Measurements from ENCODE around the gene ADGRB3.
"Not testable (repeated sequence)": the region's sequence is repeated elsewhere in the genome, so short reads cannot be mapped to it uniquely, and the experiment has no call there.

Gene ADGRB3

GRCh38 chr6:68981668-68982067, 346.6 kb downstream of the ADGRB3 start:
- not testable (repeated sequence) for H3K4me1 ChIP-seq (ENCODE audit: control insufficient read depth, low read depth, low read length); H3K27me3 ChIP-seq (ENCODE audit: insufficient read depth, low read length, poor library complexity); H3K4me2 ChIP-seq (ENCODE audit: low read length); H4K8ac ChIP-seq (ENCODE audit: low read depth, low read length); H3K79me1 ChIP-seq (ENCODE audit: low read length); H3K4me3 ChIP-seq (ENCODE audit: low read length); H2BK15ac ChIP-seq (replicated peaks; ENCODE audit: low read depth); H3K18ac ChIP-seq (ENCODE audit: low read length); H3K23ac ChIP-seq (ENCODE audit: low read length); H3K56ac ChIP-seq (ENCODE audit: low read length); H3K27ac ChIP-seq (ENCODE audit: low read depth, low read length); H3K9ac ChIP-seq (ENCODE audit: low read length); H4K5ac ChIP-seq (ENCODE audit: low read length); H3K79me2 ChIP-seq (ENCODE audit: control insufficient read depth, insufficient read depth, low read length); H3K36me3 ChIP-seq (ENCODE audit: control insufficient read depth, insufficient read depth, low read length); H2AK5ac ChIP-seq (ENCODE audit: low read length); DNase-seq; H2BK5ac ChIP-seq (ENCODE audit: low read length); H2BK120ac ChIP-seq (ENCODE audit: low read depth, low read length); H3K4ac ChIP-seq (ENCODE audit: low read depth, low read length)
- no CpG with 5 or more reads among the region's 7 CpGs for WGBS (ENCODE audit: extremely low coverage, insufficient coverage, low lambda C conversion rate)

GRCh38 chr6:68988698-68989097, 353.6 kb downstream of the ADGRB3 start:
- Histone ChIP-seq H4K8ac (ENCODE audit: low read depth, low read length) (no peak overlapping the region), H3K4ac (ENCODE audit: low read depth, low read length) (no peak overlapping the region), H3K4me1 (ENCODE audit: control insufficient read depth, low read depth, low read length) (no peaks in the 10 kb centered on the region), H3K9ac (ENCODE audit: low read length) (no peak overlapping the region), H3K36me3 (ENCODE audit: control insufficient read depth, insufficient read depth, low read length) (no peaks in the 10 kb centered on the region), H3K79me1 (ENCODE audit: low read length) (no peaks in the 10 kb centered on the region), H2AK5ac (ENCODE audit: low read length) (no peak overlapping the region), H3K79me2 (ENCODE audit: control insufficient read depth, insufficient read depth, low read length) (no peaks in the 10 kb centered on the region), H3K18ac (ENCODE audit: low read length) (no peak overlapping the region), H3K56ac (ENCODE audit: low read length) (no peak overlapping the region), H3K23ac (ENCODE audit: low read length) (no peak overlapping the region), H3K4me2 (ENCODE audit: low read length) (no peak overlapping the region), H4K5ac (ENCODE audit: low read length) (no peak overlapping the region), H3K27me3 (ENCODE audit: insufficient read depth, low read length, poor library complexity) (no peaks in the 10 kb centered on the region), H2BK15ac (replicated peaks; ENCODE audit: low read depth) (no peak overlapping the region), H2BK5ac (ENCODE audit: low read length) (no peak overlapping the region), H2BK120ac (ENCODE audit: low read depth, low read length) (no peak overlapping the region), H3K4me3 (ENCODE audit: low read length) (no peak overlapping the region), H3K27ac (ENCODE audit: low read depth, low read length) (no peak overlapping the region)
- DNase-seq = no peak
- no CpG with 5 or more reads among the region's 2 CpGs for WGBS (ENCODE audit: extremely low coverage, insufficient coverage, low lambda C conversion rate)

- Histone ChIP-seq H4K8ac (ENCODE audit: low read depth, low read length) (no peak overlapping the region), H4K5ac (ENCODE audit: low read length) (no peak overlapping the region), H3K27ac (ENCODE audit: low read depth, low read length) (no peak overlapping the region), H3K4me2 (ENCODE audit: low read length) (no peak overlapping the region), H2BK5ac (ENCODE audit: low read length) (no peak overlapping the region), H3K79me1 (ENCODE audit: low read length) (no peaks in the 10 kb centered on the region), H2BK15ac (replicated peaks; ENCODE audit: low read depth) (no peak overlapping the region), H3K9ac (ENCODE audit: low read length) (no peak overlapping the region), H3K36me3 (ENCODE audit: control insufficient read depth, insufficient read depth, low read length) (no peaks in the 10 kb centered on the region), H2BK120ac (ENCODE audit: low read depth, low read length) (no peak overlapping the region), H3K4me3 (ENCODE audit: low read length) (no peak overlapping the region), H3K79me2 (ENCODE audit: control insufficient read depth, insufficient read depth, low read length) (no peaks in the 10 kb centered on the region), H3K56ac (ENCODE audit: low read length) (no peak overlapping the region), H3K27me3 (ENCODE audit: insufficient read depth, low read length, poor library complexity) (no peaks in the 10 kb centered on the region), H3K23ac (ENCODE audit: low read length) (no peak overlapping the region), H2AK5ac (ENCODE audit: low read length) (no peak overlapping the region), H3K4me1 (ENCODE audit: control insufficient read depth, low read depth, low read length) (no peaks in the 10 kb centered on the region), H3K4ac (ENCODE audit: low read depth, low read length) (no peak overlapping the region), H3K18ac (ENCODE audit: low read length) (no peak overlapping the region)
- no CpG with 5 or more reads among the region's 4 CpGs for WGBS (ENCODE audit: extremely low coverage, insufficient coverage, low lambda C conversion rate)
- no peak for DNase-seq
These were observed 355.2 kb downstream of the ADGRB3 start for GRCh38 chr6:68990317-68990716.

- Histone ChIP-seq H4K8ac (ENCODE audit: low read depth, low read length) (no peak overlapping the region), H3K27me3 (ENCODE audit: insufficient read depth, low read length, poor library complexity) (no peaks in the 10 kb centered on the region), H3K56ac (ENCODE audit: low read length) (no peak overlapping the region), H3K79me1 (ENCODE audit: low read length) (no peaks in the 10 kb centered on the region), H2BK120ac (ENCODE audit: low read depth, low read length) (no peak overlapping the region), H3K79me2 (ENCODE audit: control insufficient read depth, insufficient read depth, low read length) (no peaks in the 10 kb centered on the region), H3K4me1 (ENCODE audit: control insufficient read depth, low read depth, low read length) (no peaks in the 10 kb centered on the region), H3K4me3 (ENCODE audit: low read length) (no peak overlapping the region), H3K18ac (ENCODE audit: low read length) (no peak overlapping the region), H2AK5ac (ENCODE audit: low read length) (no peak overlapping the region), H3K4me2 (ENCODE audit: low read length) (no peak overlapping the region), H3K4ac (ENCODE audit: low read depth, low read length) (no peak overlapping the region), H3K36me3 (ENCODE audit: control insufficient read depth, insufficient read depth, low read length) (no peaks in the 10 kb centered on the region), H2BK15ac (replicated peaks; ENCODE audit: low read depth) (no peak overlapping the region), H3K27ac (ENCODE audit: low read depth, low read length) (no peak overlapping the region), H3K23ac (ENCODE audit: low read length) (no peak overlapping the region), H3K9ac (ENCODE audit: low read length) (no peak overlapping the region), H2BK5ac (ENCODE audit: low read length) (no peak overlapping the region), H4K5ac (ENCODE audit: low read length) (no peak overlapping the region)
- no peak for DNase-seq
- WGBS (ENCODE audit: extremely low coverage, insufficient coverage, low lambda C conversion rate) = no CpG with 5 or more reads among the region's 5 CpGs
These were observed 358.8 kb downstream of the ADGRB3 start for GRCh38 chr6:68993911-68994310.

GRCh38 chr6:68994521-68994920, 359.4 kb downstream of the ADGRB3 start:
- H3K79me1 ChIP-seq (ENCODE audit: low read length) = no peaks in the 10 kb centered on the region
- no peaks in the 10 kb centered on the region for H3K79me2 ChIP-seq (ENCODE audit: control insufficient read depth, insufficient read depth, low read length)
- H2BK15ac ChIP-seq (replicated peaks; ENCODE audit: low read depth) = no peak overlapping the region
- H3K4me3 ChIP-seq (ENCODE audit: low read length) = no peak overlapping the region
- H3K4ac ChIP-seq (ENCODE audit: low read depth, low read length) = no peak overlapping the region
- DNase-seq = no peak
- no CpG with 5 or more reads among the region's 1 CpG for WGBS (ENCODE audit: extremely low coverage, insufficient coverage, low lambda C conversion rate)
- H3K9ac ChIP-seq (ENCODE audit: low read length) = no peak overlapping the region
- no peak overlapping the region for H3K56ac ChIP-seq (ENCODE audit: low read length)
- no peak overlapping the region for H2BK120ac ChIP-seq (ENCODE audit: low read depth, low read length)
- no peak overlapping the region for H3K18ac ChIP-seq (ENCODE audit: low read length)
- no peaks in the 10 kb centered on the region for H3K4me1 ChIP-seq (ENCODE audit: control insufficient read depth, low read depth, low read length)
- H4K5ac ChIP-seq (ENCODE audit: low read length) = no peak overlapping the region
- H2AK5ac ChIP-seq (ENCODE audit: low read length) = no peak overlapping the region
- H3K4me2 ChIP-seq (ENCODE audit: low read length) = no peak overlapping the region
- H4K8ac ChIP-seq (ENCODE audit: low read depth, low read length) = no peak overlapping the region
- H3K36me3 ChIP-seq (ENCODE audit: control insufficient read depth, insufficient read depth, low read length) = no peaks in the 10 kb centered on the region
- H3K23ac ChIP-seq (ENCODE audit: low read length) = no peak overlapping the region
- no peak overlapping the region for H3K27ac ChIP-seq (ENCODE audit: low read depth, low read length)
- H2BK5ac ChIP-seq (ENCODE audit: low read length) = no peak overlapping the region
- no peaks in the 10 kb centered on the region for H3K27me3 ChIP-seq (ENCODE audit: insufficient read depth, low read length, poor library complexity)

- H3K56ac ChIP-seq (ENCODE audit: low read length) = no peak overlapping the region
- no peaks in the 10 kb centered on the region for H3K27me3 ChIP-seq (ENCODE audit: insufficient read depth, low read length, poor library complexity)
- no peak overlapping the region for H3K9ac ChIP-seq (ENCODE audit: low read length)
- no peak overlapping the region for H3K23ac ChIP-seq (ENCODE audit: low read length)
- no peak overlapping the region for H3K4me3 ChIP-seq (ENCODE audit: low read length)
- no peaks in the 10 kb centered on the region for H3K36me3 ChIP-seq (ENCODE audit: control insufficient read depth, insufficient read depth, low read length)
- no peak overlapping the region for H2BK120ac ChIP-seq (ENCODE audit: low read depth, low read length)
- no peak overlapping the region for H3K27ac ChIP-seq (ENCODE audit: low read depth, low read length)
- H3K4me2 ChIP-seq (ENCODE audit: low read length) = no peak overlapping the region
- H3K18ac ChIP-seq (ENCODE audit: low read length) = no peak overlapping the region
- no peak overlapping the region for H4K8ac ChIP-seq (ENCODE audit: low read depth, low read length)
- no peaks in the 10 kb centered on the region for H3K79me2 ChIP-seq (ENCODE audit: control insufficient read depth, insufficient read depth, low read length)
- WGBS (ENCODE audit: extremely low coverage, insufficient coverage, low lambda C conversion rate) = no CpG with 5 or more reads among the region's 5 CpGs
- H2AK5ac ChIP-seq (ENCODE audit: low read length) = no peak overlapping the region
- no peak for DNase-seq
- H2BK15ac ChIP-seq (replicated peaks; ENCODE audit: low read depth) = no peak overlapping the region
- no peaks in the 10 kb centered on the region for H3K79me1 ChIP-seq (ENCODE audit: low read length)
- H3K4ac ChIP-seq (ENCODE audit: low read depth, low read length) = no peak overlapping the region
- no peak overlapping the region for H2BK5ac ChIP-seq (ENCODE audit: low read length)
- H4K5ac ChIP-seq (ENCODE audit: low read length) = no peak overlapping the region
- no peaks in the 10 kb centered on the region for H3K4me1 ChIP-seq (ENCODE audit: control insufficient read depth, low read depth, low read length)
These were observed 370.1 kb downstream of the ADGRB3 start for GRCh38 chr6:69005199-69005598.
